ENCODE results near the gene MDFIC2.
"Not testable (repeated sequence)": the region's sequence is repeated elsewhere in the genome, so short reads cannot be mapped to it uniquely, and the experiment has no call there.

The MDFIC2 gene

DNA sequence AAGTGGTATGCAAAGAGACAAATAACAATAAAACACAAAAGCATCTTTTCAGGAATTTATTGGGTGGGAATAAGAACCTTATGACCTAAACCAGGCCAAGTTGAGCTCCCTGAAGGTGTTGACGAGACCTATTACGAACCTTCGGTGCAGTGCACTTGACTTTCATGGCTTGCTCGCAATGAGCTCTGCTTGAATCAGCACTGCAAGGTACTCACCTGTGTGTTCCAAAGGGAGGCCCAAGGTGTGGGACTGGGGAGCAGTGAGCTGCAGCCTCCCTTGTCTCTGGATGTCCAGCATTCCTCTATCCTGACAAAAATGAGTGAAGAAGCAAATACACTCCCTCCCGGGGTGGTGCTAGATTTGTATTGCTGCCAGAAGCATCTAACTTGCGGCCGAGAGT lies at the start of gene MDFIC2:
Gene MDFIC2 (minus strand): TSS at position 303 of the 400 bp plus-strand sequence. CDS start 665 bp downstream, outside the sequence.
- no peak for DNase-seq (ENCODE audit: low read depth)

DNA sequence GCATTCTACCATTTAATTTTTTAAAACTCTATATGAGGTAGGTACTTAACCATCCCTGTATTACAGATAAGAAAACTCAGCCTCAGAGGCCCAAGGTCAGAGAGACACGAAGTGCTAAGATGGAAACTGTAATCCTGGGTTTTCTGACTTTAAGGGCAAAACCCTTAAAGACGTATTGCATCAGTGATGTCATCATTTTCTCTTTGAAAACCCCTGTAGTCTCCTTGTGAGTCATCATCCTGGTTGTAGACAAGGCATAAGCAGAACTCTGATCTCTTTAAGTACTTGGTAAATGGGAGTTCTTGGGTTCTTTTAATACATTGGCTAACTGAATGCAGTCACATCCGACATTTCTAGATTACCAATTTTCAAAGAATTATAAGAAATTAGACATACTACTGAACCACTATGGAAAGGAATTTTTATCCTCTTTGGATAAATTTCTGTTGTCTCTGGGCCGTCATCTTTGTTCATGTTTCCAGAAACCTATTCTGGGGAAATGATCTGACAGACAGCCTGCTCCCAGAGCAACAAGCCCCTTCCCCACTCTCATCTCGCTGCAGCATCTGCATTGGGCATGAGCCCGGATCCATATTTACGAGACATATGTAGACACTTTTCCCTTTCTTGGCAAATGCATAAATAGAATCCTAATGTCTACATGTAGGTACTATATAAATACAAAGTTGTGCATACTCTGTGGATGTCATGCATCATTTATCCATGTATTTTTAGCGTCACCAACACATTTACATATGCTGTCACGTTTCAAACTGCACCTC lies 48.7 kb upstream of the MDFIC2 start:
- peak; percentile 12 for DNase-seq (ENCODE audit: low read depth)

DNA sequence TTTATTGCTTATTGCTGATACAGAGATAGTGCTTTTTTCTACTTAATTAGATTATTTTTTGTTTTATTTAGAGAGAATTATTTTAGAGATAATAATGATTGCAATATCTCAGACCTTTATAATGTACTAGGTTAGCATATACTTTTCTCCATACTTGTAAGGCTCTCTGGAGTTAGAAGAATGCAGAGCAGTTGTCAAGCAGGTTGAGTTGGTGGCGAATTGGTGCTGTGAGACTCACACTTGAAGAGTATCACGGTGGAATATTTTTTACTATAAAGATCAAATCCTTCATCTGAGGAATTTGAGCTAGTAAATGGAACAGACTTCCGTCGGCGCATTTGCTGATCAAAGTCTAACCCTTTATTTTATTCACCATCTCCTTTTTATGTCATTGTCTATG lies 47.3 kb upstream of the MDFIC2 start:
- no peak for DNase-seq (ENCODE audit: low read depth)

DNA sequence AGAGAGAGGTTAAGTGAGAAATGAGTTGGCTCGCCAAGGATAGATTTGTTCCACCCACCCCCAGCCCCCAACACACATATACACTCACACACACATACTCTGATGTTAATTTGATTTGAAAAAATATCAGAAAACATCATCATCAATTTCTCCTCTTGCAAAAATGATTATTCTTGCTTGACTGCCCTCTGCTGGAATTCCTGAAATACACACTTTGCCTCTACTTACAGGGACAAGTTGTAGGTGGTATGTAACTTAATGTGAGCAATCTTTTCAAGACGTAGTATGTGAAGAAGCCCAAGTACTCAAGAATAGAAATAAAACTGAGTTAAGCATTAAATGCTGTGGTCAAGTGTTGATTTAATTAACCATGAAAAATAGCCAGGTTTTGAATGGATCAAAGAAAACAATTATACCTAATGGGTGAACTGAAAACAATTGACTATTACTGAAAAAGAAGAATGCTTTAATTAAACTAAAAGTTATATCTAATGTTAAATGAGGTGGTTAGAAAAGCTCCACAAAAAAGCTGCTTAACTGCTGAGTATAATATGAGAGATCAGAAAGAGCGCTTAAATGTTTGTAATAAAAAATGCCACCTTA lies 46.6 kb upstream of the MDFIC2 start:
- peak; percentile 41 for DNase-seq (ENCODE audit: low read depth)

- no peak for DNase-seq (ENCODE audit: low read depth)
Observed at GRCh38 chr3:70352215-70352614, 39.8 kb upstream of the MDFIC2 start.

- no peak for DNase-seq (ENCODE audit: low read depth)
Observed at GRCh38 chr3:70342149-70342548, 29.7 kb upstream of the MDFIC2 start.

DNA sequence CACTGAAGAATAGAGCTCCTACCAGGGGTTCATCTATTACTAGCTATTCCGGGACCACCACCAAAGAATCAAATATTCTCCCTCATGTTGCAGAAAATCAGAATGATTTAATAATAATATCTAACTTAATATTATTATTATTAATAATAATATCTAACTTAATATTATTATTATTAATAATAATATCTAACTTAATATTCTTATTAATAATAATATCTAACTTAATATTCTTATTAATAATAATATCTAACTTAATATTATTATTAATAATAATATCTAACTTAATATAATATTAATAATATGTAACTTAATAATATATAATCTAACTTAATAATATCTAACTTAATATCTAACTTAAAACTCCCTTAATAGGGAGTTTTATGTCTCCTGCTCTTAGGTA lies 24.4 kb upstream of the MDFIC2 start:
- DNase-seq (ENCODE audit: low read depth) = not testable (repeated sequence)

GRCh38 chr3:70333080-70333479 lies 20.6 kb upstream of the MDFIC2 start:
- no peak for DNase-seq (ENCODE audit: low read depth)

GRCh38 chr3:70315021-70315420 lies 2.6 kb upstream of the MDFIC2 start:
- no peak for DNase-seq (ENCODE audit: low read depth)

GRCh38 chr3:70310809-70311208 lies 1.6 kb downstream of the MDFIC2 start:
- no peak for DNase-seq (ENCODE audit: low read depth)

DNA sequence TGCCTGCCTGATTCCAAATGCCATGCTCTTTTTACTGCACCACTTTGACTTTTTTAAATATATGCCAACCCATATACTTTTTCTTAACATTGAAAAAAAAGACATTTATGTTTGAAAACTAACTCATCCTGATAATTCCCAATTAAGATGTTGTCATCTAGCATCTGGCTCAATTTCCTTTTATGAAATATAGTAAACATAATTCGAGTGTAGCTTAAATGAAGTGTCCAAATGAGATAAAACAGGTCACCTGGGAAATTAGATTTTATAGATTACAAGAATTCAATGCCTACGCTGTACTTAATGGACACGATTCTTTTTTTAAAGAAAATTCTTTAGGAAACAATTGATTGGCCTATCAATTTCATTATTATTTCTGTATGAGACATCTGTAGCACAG lies 2.8 kb downstream of the MDFIC2 start:
- no peak for DNase-seq (ENCODE audit: low read depth)

- peak; percentile 19 for DNase-seq (ENCODE audit: low read depth)
Observed at GRCh38 chr3:70308760-70309159, 3.7 kb downstream of the MDFIC2 start.

- DNase-seq (ENCODE audit: low read depth) = no peak
Observed at GRCh38 chr3:70306736-70307135, 5.7 kb downstream of the MDFIC2 start.

DNA sequence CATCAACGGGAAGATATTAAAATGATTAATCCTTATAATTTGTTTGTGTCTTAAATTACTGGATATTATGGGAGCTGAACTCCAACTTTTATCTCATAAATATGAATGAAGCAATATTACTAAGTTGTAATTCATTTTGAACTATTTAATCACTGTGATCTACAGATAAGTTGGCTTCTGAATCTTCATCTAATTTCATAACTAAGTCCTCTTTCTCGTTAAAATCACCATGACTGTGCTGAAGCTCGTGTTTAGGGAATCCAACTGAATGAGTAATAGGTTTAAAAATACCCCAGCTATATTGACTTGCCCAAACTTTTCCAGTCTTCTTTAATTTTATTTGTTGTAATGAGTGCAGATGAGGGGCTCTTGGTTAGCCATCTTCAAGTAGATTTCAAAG lies 14.1 kb downstream of the MDFIC2 start:
- DNase-seq (ENCODE audit: low read depth) = peak; percentile 25

GRCh38 chr3:70291097-70291482 lies 21.3 kb downstream of the MDFIC2 start:
- no peak for DNase-seq (ENCODE audit: low read depth)

- DNase-seq (ENCODE audit: low read depth) = not testable (repeated sequence)
Observed at GRCh38 chr3:70290431-70291096, 21.9 kb downstream of the MDFIC2 start.

- peak; percentile 7 for DNase-seq (ENCODE audit: low read depth)
Observed at GRCh38 chr3:70281663-70282062, 30.8 kb downstream of the MDFIC2 start.

GRCh38 chr3:70277304-70277703 lies 35.1 kb downstream of the MDFIC2 start:
- no peak for DNase-seq (ENCODE audit: low read depth)

- DNase-seq (ENCODE audit: low read depth) = no peak
Observed at GRCh38 chr3:70276901-70277300, 35.5 kb downstream of the MDFIC2 start.

GRCh38 chr3:70273492-70273891 lies 38.9 kb downstream of the MDFIC2 start:
- DNase-seq (ENCODE audit: low read depth) = no peak

DNA sequence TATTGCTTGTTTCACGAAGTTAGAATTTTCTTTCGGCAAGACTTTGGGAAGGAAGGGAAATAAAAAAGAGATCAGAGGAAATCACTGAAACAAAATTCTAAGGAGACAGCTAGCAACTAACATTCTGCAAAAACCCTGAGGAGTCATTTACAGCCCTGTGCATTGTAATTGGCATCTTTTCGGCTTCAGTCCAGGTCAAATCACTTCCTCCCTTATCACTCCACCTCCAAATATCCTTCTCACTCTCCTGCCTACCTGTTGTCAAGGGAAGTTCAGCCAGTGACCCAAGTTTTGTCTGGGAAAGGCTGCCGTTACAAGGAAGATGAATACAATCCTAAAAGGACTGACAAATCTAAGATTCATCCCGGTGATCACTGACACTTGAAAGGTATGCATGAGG lies 39.6 kb downstream of the MDFIC2 start:
- DNase-seq (ENCODE audit: low read depth) = no peak

DNA sequence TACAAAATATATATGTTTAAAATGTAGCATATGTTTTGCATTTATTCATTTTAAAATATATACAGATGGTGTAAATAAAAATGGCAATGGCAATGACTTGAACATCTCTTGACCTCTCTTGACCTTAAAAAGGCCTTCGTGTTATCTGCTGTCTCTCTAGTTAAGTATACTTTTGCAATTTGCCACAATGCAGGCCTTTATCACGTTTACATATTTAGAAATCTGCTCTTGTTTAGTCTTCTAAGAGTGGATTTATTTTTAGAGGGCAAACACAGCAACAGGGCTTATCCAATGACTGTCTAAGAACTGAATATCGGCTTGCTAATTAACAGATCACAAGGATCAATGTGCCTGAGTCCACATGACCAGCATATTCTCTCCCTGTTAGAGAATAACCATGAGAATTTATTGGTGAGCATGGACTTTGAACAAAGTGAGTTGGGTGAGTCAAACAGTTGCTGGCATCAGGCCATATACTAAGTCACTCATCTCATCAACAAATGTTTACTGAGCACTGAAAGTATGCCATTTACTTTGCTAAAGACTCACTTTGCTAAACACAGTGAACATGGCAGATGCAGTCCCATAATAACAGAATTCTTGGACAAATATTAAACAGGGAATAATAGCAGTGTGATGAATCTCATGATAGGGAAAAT lies 48.2 kb downstream of the MDFIC2 start:
- DNase-seq (ENCODE audit: low read depth) = no peak

DNA sequence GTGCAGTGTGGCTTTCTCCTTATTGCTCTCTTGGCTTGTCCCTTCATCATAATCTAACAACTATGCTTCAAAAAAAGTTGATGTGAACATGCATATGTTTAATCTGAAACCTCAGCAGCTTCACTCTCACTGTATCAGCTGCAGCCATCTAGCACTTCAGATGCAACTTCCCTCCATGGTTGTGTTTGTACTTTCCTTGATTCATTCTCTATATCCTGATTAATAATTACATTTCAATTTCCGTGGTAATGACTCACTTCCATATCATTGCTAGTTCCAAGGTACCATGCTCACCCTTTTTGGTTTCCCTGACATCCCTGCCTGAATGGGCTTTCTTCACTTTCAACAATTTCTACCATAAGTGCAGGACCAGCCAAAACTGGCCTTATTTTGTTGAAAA lies 51.2 kb downstream of the MDFIC2 start:
- no peak for DNase-seq (ENCODE audit: low read depth)
